Fibroblast of peridontal ligament (primary cell): ENCODE measurements around the gene PLA2G6.
"Not testable (repeated sequence)": the region's sequence is repeated elsewhere in the genome, so short reads cannot be mapped to it uniquely, and the experiment has no call there.

ENCODE experiments used
- DNase-seq: peaks from one replicate; pipeline ENCODE4 v3.0.0-alpha.2; 2010; ENCODE audit errors: extremely low read depth

PLA2G6 gene

DNA sequence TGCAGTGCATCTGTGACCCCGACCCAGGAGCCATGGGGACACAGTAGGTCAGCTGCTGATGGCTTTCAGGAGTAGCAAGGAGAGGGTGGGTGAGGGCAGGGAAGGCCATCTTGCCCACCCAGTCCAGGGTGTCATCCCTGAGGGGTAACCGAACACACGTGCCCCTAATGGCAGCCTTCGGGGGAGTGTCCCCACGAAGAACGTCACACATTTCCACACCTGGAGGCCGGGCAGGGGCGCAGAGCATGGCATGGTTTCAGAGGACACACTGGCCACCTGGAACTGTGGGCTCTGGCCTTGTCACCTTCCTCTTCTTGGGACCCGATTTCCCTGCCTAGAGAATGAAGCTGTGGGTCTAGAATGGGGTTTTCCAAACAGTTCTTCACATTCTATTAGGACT lies 51.8 kb downstream of the PLA2G6 start:
- no peak for DNase-seq

DNA sequence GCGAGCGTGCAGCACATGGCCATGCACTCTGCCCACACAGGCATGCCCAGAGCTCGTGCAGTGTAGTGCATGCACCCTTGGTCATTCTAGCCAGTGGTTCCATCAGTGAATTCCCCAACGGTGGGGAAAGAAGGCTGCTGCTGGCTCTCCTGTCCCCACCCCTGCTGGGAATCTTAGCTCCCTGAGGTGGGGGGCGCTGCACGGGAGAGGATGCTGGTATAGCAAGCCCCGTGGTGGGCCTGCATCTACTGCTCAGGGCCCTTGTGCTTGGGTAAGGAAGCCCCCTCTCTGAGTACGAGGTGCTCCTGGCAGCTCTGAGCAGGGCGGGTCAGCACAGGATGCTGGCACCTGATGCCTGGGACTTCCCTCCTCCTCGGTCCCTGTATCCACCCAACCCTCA lies 52.6 kb downstream of the PLA2G6 start:
- DNase-seq: no peak

DNA sequence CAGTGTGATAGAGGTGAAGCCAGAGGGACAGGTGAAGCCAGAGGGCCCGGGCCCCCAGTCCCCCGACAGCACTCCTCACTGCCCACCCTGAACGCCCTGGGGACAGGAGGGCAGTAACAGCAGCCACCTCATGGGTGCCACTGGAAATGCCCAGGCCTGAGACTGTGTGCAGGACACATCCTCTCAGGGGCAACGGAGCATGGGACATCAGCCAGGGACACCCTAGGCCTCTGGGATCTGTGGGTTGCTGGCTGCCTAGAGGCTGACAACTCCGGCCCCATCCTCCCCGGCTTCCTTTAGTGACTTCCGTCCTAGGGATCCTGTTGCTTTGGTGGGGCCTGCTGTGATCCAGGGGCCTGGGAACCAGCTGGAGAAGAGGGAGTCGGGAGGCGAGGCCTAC lies 53.8 kb downstream of the PLA2G6 start:
- no peak for DNase-seq

DNA sequence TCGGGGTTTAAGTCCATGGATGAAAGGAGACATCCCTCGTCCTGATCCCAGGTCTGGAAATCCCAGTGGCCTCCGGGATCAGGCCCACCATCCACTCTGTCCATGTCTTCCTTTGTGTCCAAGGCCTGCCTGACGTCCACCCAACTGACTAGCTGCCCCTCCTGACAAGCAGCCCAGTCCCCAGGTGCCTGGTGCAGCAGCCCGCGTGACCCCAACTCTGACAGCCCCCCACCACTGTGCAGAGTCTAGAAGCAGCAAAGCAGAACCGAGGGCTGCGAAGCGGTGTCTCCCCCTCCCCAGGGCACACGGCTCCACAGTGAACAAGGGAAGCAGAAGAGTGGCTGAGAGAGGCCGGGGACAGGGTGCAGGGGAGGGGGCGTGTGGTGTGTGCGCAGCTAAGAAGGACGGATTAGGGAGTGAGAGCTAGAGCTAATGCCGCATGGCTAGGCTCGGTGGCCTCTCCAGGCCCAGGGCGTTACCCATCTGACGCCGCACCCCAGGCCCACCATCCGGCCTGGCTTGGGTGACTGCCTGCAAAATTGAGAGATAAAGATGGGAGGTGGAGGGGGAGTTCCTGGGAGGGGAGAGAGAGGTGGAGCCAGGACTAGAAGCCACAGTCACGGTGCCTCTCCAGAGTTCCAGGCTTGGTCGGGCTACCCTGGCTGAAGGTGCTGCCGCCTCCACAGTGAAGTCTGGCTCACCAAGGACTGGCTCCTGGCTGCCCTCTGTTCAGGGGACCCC lies 54.5 kb downstream of the PLA2G6 start:
- DNase-seq: no peak

DNA sequence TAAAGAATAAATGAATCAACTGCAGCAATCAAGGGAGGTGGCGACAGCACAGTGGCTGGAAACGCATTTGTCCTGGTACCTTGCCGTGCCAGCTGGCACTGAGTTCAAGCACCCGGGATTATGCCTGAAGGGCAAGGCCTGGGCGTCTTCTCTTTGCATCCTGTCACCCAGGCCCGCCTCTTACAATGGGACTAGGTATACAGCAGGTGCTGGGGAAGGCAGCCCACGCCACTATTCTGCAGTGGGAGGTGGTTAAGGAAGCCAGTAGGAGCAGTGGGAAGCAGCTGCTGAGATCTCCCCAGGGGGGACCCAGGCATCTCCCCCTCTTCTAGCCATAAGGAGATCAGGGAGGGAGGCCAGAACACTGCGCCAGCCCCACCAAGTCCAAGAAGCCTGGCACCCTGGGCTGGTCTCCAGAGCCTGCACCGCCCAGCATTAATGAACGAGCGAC lies 55.9 kb downstream of the PLA2G6 start:
- DNase-seq: no peak

DNA sequence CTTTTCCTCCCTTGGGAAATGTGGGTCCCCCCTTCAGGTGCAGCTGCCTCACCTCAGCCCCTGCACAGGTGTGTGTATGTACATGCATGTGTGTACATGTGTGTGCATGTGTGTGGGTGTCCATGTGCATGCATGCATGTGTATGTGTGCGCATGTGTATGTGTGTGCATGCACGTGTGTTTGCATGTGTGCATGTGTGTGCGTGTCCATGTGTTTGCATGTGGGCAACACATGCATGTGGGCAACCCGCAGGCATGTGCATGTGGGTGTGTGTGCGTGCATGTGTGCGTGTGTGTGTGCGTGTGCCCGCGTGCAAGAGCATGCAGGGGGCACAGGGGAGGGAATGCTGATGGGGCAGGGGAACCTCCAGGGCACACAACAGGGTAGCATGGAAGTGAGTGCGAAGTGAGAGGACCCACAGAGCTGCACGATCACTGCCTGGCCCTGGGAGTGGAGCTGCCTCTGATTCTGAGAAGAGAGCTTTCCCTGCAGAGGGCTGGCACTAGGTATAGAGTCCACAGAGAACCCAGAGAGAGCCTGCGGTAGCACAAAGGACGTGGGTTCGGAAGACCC lies 56.5 kb downstream of the PLA2G6 start:
- no peak for DNase-seq

DNA sequence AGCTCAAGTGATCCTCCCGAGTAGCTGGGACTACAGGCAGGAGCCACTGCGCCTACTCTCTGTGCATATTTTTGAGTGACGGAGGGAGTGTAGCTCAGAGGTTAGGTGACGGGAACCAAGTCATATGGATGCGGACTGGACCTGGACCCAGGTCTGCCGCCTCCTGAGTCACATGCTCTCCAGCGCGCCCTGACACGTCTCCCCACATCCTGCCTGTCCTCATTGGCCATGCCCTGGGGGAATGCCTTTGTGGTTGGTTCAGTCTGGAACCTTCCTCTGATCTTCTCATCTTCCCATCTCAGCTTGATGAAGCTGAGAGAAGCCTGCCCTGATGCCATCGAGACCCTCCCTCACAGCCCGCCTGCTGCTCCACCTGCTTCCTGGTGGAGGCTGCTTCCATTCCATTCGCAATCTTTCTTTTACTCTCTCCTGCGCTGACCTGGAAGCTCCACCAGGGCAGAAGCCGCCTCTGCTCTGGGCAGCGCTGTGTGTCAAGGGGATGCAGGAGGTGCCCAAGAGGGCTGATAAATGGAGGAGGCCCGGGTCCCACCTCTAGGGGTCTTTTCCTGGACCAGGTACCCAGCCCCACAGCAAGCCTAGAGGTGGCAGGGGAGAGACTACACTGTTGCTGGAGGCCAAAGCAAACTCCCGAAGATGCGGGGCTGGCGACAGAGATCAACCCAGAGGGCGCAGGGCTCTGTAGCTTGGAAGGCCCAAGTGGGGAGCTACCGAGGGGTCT lies 57.2 kb downstream of the PLA2G6 start:
- no peak for DNase-seq

DNA sequence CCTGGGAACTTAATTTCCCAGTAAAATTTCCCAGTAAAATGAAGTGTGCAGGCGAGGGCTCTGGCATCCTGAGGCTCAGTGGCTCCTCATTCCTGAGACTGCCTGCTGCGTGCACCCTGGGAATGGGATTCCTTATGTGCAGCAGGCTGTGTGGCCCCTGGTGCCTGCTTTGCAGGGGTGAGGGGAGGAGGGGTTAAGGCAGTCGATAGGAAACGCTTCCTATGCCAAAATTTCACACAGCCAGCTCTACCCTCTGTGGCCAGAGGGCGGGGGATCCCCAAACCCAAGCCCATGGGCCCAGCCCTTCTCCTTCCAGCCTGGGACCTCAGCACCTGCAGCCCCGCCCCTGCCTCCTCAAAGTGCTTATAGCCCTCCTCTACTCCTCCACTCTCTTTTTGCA lies 59.0 kb downstream of the PLA2G6 start:
- no peak for DNase-seq

DNA sequence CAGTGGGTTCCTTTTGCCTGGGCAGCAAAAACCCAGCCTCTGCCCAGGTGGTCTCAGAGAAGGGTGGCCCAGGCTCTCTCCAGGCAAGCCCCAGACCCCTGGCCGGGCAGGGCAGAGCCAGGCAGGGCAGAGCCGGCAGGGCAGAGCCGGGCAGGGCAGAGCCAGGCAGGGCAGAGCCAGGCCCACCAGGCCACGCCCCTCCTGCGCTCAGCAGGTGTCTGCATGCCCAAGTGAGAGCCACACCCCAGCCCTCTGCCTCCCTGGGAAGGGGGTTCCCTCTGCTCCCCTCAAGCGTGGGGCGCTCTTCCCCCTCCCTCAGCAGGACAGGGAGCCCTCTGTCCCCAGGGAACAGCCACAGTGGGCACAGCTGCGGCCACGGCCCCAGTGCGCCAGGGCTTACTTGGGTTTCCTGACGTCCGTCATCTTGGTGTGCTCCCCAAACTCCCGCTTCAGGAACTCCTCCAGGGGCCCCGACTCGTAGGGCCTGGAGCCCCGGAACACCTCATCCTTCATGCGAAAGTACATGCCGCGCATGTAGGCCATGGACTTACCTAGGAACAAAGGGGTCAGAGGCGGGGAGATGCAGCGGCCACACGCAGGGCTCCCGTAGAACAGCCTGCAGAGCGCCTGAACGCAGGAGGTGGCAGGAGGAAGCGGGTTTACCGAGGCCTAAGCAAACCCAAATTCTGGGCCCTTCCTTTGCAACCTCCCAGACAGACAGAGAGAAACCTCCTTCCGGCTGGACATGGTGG lies 61.1 kb downstream of the PLA2G6 start:
- no peak for DNase-seq

DNA sequence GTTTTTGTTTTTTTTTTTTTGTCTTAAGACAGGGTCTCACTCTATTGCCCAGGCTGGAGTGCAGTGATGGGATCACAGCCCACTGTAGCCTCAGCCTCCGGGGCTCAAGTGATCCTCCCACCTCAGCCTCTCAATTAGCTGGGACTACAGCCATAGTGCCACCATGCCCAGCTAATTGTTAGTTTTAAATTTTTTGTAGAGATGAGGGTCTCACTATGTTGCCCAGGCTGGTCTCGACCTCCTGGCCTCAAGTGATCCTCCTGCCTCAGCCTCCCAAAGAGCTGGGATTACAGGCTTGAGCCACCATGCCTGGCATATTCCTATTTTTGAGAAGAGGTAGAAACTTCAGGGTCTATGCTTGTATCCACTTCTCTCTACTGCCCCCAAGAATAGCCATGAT lies 62.9 kb downstream of the PLA2G6 start:
- not testable (repeated sequence) for DNase-seq

DNA sequence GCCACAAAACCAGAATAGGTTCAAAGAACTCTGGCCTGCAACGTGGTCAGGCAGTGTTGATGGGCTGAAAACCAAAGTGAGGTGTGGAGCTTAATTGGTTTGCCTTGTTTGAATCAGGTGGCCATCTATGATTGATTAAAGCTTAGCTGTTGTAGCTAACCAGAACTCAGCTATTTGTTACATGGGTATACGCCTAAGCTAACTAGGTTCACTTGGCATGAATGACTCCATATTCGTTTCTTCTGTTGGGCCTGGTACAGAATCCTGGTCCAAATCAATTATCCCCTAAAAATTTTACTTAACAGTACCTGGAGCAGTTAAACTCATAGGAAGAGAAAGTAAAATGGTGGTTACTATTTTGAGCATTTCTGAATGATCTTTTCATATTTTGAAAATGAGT lies 63.4 kb downstream of the PLA2G6 start:
- DNase-seq: no peak

DNA sequence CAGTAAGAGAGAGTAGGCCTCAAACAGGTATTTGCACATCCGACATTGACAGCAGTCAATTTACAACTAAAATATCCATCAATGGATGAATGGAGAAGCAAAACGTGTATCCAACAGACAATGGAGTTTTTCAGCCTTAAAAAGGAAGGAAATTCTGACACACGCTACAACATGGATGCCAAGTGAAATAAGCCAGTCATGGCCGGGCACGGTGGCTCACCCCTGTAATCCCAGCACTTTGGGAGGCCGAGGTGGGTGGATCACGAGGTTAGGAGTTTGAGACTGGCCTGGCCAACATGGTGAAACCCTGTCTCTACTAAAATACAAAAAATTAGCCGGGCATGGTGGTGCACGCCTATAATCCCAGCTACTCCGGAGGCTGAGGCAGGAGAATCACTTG lies 64.1 kb downstream of the PLA2G6 start:
- not testable (repeated sequence) for DNase-seq

DNA sequence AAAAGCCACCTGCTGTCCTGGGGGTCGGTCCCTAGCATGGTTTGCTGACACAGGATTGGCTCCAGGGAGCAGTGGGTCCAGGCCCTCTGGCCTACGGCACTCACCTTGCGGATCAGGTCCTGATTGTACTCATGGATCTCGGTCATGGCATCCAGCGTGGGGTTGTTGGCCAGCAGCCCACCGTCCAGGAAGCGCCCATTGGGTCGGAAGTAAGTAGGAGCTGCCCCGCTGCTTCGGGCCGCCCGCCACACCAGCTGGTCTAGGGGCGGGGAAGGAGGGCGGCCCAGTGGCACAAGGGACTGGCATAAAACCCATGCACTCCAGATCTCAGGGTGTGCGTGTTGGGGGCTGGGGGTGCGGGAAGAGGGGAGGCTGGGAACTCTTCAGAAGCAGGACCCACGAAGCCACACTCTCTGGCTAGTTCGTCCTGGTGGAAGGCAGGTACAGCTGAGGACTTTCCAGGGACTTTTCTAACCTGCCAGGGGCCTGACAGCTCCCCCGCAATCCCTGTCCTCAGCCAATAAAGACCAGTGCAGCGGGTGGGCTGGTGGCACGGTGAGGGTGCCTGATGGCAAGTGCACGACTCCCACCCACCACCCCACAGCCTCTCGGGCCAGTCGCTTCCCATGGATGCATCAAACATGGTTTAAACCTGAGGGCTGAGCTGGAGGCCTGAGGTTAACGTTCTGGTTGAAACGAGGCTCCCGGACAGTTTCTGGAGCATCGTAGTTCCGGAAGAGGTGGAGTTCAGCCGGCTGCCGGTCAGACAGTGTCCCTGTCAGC lies 66.0 kb downstream of the PLA2G6 start:
- no peak for DNase-seq

DNA sequence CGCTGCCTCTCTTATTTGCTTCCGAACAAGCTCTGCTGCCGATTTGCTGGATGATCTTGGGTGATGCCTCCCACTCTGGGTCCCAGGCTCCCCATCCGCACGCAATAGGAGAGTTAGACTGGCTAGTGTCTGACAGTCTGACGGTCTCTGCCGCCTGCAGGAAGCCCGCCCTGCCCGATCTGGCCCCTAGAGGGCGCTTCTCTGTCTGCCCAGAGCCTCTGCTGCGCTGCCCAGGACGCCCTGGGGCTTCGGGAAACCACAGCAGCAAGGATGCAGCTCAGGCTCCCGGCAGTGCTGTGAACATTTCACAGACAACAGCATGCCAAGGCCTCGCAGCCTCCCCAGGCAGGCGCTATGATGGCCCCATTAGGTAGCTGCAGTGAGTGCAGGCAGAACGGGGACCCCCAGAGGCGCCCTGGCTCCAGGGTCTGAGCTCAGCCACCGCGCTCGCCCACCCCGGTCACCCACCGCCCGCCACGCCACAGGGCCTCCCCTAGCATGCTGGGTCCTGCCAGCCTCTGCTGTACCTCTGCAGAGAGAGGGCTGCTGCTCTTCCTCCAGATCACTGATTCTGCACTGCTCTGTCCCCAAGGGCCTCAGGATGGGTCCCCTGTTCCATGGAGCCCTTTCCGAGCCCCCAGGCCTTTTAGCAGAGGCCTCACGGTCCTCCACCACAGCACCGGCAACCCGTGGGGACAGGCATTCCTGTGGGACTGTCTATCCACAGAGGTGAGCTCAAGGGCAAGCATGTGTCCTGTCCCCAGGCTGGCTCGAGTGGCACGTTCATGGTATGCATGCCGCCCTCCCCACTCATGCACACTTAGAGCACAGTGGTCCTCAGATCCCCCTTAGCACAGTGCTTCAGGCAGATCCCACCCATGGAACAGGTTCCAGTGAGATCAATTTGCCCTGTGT lies 66.9 kb downstream of the PLA2G6 start:
- peak; percentile 74 for DNase-seq

DNA sequence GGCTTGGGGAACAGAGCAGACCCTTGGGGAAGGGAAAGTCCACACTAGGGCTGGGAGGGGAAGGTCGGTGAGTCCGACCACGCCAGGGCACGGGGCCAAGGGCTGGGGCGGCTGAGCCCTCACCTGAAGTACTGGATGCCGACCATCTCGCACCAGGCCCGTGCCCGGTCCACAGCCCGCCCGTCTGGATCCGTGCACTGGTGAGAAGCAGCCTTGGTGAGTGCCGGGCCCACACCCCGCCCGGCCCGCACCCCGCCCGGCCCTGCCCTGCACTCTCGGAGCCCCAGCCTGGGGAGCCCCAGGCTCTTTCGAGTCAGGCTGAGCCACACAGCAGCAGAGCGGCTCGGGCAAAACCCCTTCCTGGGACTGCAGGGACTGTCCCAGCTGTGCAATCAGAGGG lies 69.2 kb downstream of the PLA2G6 start:
- DNase-seq: no peak

DNA sequence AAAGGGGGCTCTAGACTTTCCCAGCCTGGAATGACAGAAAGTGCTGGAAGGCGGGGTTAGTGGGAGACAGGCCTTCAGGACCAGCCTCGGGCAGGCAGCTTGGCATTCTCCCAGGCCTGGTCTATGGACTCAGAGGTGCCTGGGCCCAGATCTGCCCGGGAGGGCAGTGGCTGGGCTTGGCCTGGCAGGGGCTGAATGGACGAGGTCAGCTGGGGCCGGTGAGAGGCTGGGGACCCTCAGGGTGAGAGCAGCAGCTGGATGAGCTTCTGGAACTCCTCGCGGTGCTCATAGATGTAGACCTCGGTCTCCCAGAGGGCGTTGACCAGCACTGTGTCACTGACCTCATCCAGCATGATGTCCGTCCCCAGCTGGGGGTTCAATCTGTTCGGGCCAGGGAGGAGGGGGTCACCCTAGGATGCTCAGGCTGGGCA lies 69.7 kb downstream of the PLA2G6 start:
- DNase-seq: no peak

DNA sequence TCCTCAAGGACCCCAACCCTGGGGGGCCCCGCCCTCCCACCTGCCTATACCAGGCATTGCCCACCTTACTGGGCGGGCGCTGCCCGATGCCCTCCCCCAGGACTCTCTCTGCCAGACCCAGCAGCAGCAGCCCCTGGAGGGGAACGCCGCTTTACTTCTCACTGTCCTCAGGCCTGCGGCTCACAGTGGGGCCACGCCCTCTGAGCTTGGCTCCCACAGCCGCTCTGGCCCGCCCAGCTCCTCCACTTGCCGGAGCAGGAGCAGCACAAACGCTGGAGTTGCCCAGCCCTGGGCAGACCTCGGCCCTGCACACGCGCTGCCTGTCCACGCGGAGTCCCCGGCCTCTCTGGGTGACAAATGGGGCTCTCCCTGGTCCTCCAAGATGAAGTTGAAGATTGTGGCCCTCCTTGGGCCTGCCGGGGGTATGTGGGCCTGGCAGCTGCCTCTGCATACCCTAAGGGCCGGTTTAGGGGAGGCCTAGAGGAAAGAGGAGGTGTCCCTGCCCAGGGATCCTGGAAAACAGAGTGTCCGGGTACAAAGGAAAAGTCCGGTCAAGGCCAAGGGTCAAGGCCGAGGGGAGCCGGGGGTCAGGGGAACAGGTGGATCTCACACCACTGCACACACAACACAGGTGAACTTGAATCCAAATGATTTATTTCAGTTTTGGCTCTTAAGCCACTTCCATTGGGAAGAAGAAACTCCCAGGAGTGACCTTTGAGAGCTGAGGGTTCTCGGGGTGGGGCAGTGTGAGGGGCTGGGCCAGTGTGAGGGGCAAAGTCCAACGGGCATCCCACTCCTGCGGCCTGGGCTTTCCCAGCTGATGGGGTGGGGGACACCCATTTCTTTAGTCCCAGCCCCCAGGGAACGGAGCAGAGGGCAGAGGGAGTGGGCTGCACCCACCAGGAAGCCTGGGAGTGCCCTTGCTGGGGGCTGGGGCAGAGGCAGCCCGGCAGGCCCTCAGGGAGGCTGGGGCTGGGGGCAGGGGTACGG lies 70.5 kb downstream of the PLA2G6 start:
- DNase-seq: no peak

DNA sequence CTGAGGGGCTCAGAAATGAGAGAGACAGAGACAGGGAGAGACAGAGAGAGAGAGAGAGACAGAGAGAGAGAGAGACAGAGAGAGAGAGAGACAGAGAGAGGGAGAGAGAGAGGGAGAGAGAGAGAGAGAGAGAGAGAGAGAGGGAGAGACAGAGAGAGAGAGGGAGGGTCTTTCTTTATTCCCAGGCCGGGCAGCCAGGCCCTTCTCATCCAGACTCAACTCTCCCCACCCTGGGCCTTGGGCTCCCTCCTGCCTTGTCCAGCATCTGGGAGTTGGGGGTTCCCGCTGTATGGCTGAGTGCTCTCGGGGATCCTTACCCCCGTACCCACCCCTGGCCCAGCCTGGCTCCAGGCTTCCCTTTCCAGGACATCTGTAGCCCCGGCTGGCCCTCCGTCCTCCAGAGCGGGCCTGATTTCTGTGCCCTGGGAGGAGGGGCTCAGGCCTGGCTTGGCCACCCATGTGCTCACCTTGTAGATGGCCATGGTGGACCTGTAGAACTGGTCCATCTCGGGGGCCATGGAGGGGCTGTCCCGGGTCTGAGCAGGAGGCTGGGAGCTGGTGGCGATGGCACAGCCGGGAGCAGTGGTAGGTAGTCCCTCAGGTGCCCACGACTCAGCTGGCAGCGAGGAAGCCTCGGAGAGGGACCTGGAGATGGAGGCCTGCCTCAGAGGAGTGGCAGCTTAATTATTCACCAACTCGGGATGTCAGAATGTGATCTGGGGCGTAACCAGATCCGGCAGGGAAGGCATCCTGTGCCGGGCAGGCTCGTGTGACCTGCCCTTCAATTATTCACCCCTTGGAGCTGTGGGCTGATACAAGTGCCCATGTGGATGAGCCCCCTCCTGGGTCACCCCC lies 71.4 kb downstream of the PLA2G6 start, which contains the start of gene BAIAP2L2:
Gene BAIAP2L2 (minus strand): TSS at position 677 of the 855 bp plus-strand sequence. CDS start 159 bp downstream, at position 518.
- no peak for DNase-seq
